Pancreas (tissue), 10 donors: ENCODE measurements around the gene HDHD2. TPM values are rescaled to one million over a fixed set of nuclear protein-coding genes. Genes with fewer than 3 reads are reported as not detected.

Experiments used
- ATAC-seq, 4 donors: fragments of 200-7000 bp; cut with Tn5 transposase; one replicate each; pipeline versions ENCODE4 v1.8.0 to v1.9.1; 2020; ENCODE audit warnings: mild to moderate bottlenecking in 4 of 4, moderate library complexity in 4 of 4
- DNase-seq, 6 donors: peaks; one replicate each; pipeline ENCODE4 v3.0.0-alpha.2; 2020
- FAIRE-seq: peaks from 2 replicates; lab custom pipeline; 2012; peaks lifted over from hg19 to GRCh38; lab: Jason Lieb, UNC
- H3K27ac ChIP-seq, 4 donors: fragments of 200-600 bp; sonication (generic); 1 replicate in 3 of 4; 2 replicates in 1 of 4; pipeline versions ENCODE4 v1.5.0 to v1.8.0; 2020
- H3K27me3 ChIP-seq, 4 donors: fragments of 200-600 bp; one replicate each; pipeline ENCODE4 v1.8.0; 2021
- H3K36me3 ChIP-seq, 3 donors: fragments of 200-600 bp; sonication (generic) in 1 of 3; one replicate each; pipeline versions ENCODE4 v1.5.0 to v1.8.0; 2020 to 2021
- H3K4me1 ChIP-seq, 3 donors: fragments of 200-600 bp; one replicate each; pipeline ENCODE4 v1.8.0; 2021
- H3K4me3 ChIP-seq, 4 donors: fragments of 200-600 bp; sonication (generic) in 2 of 4; one replicate each; pipeline versions ENCODE4 v1.5.0 to v1.8.0; 2020 to 2021
- H3K9me3 ChIP-seq, 4 donors: fragments of 200-600 bp; one replicate each; pipeline ENCODE4 v1.8.0; 2021
- WGBS, 2 donors: extraction: QIAGEN DNeasy Blood & Tissue Kit; methylation state at CpG; one replicate each; pipeline ENCODE4 v1.1.7; 2013; 5-methylcytosine and 5-hydroxymethylcytosine counted together
- intact Hi-C, 3 donors: fragments of 100-400 bp; cut with DNase I; formaldehyde crosslinking; loops; one replicate each; pipeline versions ENCODE4 v1.11.1 to v1.14.2; 2022
- polyA plus RNA-seq, 2 donors: library from polyadenylated mRNA; stranded (reverse); fragments of 200-250 nt; gene quantifications; one replicate each; pipeline ENCODE4 v1.2.3, GENCODE V29; 2013
- total RNA-seq, 6 donors: library from RNA; stranded (reverse); fragmentation: NEBNext Ultra II Directional in 4 of 6; extraction: Animal tissue kit (Norgen Biotek cat#: 25700) in 4 of 6; gene quantifications; one replicate each; pipeline versions ENCODE4 v1.2.1 to v1.2.4, GENCODE V29; 2021 to 2023
- TF ChIP-seq, protein P1 (sequence below), 4 donors: fragments of 200-600 bp; sonication (generic) in 3 of 4; IDR thresholded peaks; one replicate each; pipeline versions ENCODE4 v1.5.0 to v1.8.0; 2021; ENCODE audit warnings: antibody characterized with exemption in 4 of 4
- donor health status: healthy with polysubstance abuse.
- donor health status: DM: no; HTN: no; CAD: no; lungs with moderate emphysema.
- donor health status: DM: no; HTN: no; CAD: no.
- donor health status: control.
- donor health status: control.
- donor health status: Bipolar disorder and iron deficiency.
- donor health status: DM: yes; HTN: yes; CAD: no.
- donor health status: DM: no; HTN: no; CAD: no.
- donor health status: DM: no; HTN: no; CAD: no.
- donor health status: DM: yes; HTN: yes; CAD: no.

Gene HDHD2
- total and polyA plus RNA-seq, 8 donors = 12.7 to 28.0 (median 22.0) TPM

DNA sequence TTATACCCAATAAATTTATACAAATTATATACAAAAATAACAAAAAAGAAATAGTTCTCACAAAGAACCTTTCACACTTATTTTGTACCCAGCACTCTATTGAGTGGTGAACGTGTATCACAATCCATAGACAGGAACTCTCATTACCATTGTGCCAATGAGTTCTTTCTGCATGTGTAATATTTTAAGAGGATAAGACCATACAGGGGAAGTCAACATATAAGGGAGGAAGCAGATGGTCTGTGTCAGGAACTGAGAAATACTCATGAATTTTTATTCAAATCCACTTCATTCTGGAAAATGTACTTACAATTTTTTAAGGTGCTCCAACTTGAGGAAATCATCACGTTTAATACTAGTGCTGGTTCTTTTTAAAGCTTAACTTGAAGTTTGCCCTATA, 87.8 kb downstream of the HDHD2 start:
- Histone ChIP-seq H3K36me3 (no peaks in the 10 kb centered on the region), H3K9me3 (no peaks in the 10 kb centered on the region), H3K27me3 (no peaks in the 10 kb centered on the region), H3K27ac (no peak overlapping the region), H3K4me3 (no peak overlapping the region), H3K4me1 (no peaks in the 10 kb centered on the region)
- DNase-seq (no peak), FAIRE-seq (no peak), ATAC-seq (no peak)
- 48 to 61% methylated on average over 2 of the region's 2 CpGs for WGBS, 2 donors
- TF ChIP-seq, protein P1, sequence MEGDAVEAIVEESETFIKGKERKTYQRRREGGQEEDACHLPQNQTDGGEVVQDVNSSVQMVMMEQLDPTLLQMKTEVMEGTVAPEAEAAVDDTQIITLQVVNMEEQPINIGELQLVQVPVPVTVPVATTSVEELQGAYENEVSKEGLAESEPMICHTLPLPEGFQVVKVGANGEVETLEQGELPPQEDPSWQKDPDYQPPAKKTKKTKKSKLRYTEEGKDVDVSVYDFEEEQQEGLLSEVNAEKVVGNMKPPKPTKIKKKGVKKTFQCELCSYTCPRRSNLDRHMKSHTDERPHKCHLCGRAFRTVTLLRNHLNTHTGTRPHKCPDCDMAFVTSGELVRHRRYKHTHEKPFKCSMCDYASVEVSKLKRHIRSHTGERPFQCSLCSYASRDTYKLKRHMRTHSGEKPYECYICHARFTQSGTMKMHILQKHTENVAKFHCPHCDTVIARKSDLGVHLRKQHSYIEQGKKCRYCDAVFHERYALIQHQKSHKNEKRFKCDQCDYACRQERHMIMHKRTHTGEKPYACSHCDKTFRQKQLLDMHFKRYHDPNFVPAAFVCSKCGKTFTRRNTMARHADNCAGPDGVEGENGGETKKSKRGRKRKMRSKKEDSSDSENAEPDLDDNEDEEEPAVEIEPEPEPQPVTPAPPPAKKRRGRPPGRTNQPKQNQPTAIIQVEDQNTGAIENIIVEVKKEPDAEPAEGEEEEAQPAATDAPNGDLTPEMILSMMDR (IDR thresholded peaks at IDR 0.05) = no peak
- intact Hi-C loops = no loop called here

Other genes starting within 250 kb of the HDHD2 start
- gene PIAS2, start 233.0 kb downstream of the HDHD2 start, total RNA-seq = 10 to 100 TPM in 5 of 6 donors, 1 to 10 TPM in 1; 9.9 to 17.6 (median 12.9) TPM
- gene PIAS2, start 233.0 kb downstream of the HDHD2 start, polyA plus RNA-seq = 1 to 10 TPM; 2.8 to 3.5 TPM
- 1 to 10 TPM in 5 of 6 donors, under 1 TPM in 1; 0.97 to 1.8 (median 1.5) TPM for gene KATNAL2, start 232.9 kb downstream of the HDHD2 start, total RNA-seq
- 1 to 10 TPM; 1.9 to 3.8 TPM for gene KATNAL2, start 232.9 kb downstream of the HDHD2 start, polyA plus RNA-seq
- not detected for gene ELOA2, start 114.9 kb downstream of the HDHD2 start, total RNA-seq
- not detected for gene ELOA2, start 114.9 kb downstream of the HDHD2 start, polyA plus RNA-seq
- gene IER3IP1, start 25.9 kb upstream of the HDHD2 start, total RNA-seq = 1 to 10 TPM; 2.7 to 7.1 (median 5.0) TPM
- gene IER3IP1, start 25.9 kb upstream of the HDHD2 start, polyA plus RNA-seq = 10 to 100 TPM in 1 of 2 donors, 1 to 10 TPM in 1; 6.9 to 15.4 TPM
- not detected for gene SKOR2, start 101.2 kb upstream of the HDHD2 start, total RNA-seq
- gene SKOR2, start 101.2 kb upstream of the HDHD2 start, polyA plus RNA-seq = not detected